ENCODE measurements around the gene MST1. TPM values are rescaled to one million over a fixed set of nuclear protein-coding genes. Genes with fewer than 3 reads are reported as not detected.
A peak's percentile ranks its signal among the peaks of the same experiment; 100 is the strongest.

Gene MST1
- total RNA-seq, 1 experiment from 2014 or later = 3.4 TPM

DNA sequence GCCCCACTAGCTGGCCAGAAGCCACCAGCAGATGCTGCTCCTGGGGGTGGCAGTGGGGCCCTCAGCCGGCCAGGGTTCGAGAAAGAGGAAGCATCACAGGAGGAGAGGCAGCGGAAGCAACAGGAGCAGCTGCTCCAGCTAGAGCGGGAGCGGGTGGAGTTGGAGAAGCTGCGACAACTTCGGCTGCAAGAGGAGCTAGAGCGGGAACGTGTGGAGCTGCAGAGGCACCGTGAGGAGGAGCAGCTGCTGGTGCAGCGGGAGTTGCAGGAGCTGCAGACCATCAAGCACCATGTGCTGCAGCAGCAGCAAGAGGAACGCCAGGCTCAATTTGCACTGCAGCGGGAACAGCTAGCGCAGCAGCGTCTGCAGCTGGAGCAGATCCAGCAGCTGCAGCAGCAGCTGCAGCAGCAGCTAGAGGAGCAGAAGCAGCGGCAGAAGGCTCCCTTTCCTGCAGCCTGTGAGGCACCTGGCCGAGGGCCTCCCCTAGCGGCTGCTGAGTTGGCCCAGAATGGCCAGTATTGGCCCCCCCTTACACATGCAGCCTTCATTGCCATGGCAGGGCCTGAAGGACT, 32.6 kb downstream of the MST1 start:
- no peak for DNase-seq (ENCODE audit: low read depth)

DNA sequence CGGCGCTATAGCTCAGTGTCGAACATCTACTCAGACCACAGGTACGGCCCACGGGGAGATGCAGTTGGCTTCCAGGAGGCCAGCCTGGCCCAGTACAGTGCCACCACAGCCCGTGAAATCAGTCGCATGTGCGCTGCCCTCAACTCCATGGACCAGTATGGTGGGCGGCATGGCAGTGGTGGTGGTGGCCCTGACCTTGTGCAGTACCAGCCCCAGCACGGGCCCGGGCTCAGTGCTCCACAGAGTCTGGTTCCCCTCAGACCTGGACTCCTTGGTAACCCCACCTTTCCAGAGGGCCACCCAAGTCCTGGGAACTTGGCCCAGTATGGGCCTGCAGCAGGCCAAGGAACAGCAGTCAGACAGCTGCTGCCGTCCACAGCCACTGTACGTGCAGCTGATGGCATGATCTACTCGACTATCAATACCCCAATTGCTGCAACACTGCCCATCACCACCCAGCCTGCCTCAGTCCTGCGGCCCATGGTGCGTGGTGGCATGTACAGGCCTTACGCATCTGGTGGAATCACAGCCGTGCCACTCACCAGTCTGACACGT, 33.5 kb downstream of the MST1 start:
- DNase-seq (ENCODE audit: low read depth) = no peak

DNA sequence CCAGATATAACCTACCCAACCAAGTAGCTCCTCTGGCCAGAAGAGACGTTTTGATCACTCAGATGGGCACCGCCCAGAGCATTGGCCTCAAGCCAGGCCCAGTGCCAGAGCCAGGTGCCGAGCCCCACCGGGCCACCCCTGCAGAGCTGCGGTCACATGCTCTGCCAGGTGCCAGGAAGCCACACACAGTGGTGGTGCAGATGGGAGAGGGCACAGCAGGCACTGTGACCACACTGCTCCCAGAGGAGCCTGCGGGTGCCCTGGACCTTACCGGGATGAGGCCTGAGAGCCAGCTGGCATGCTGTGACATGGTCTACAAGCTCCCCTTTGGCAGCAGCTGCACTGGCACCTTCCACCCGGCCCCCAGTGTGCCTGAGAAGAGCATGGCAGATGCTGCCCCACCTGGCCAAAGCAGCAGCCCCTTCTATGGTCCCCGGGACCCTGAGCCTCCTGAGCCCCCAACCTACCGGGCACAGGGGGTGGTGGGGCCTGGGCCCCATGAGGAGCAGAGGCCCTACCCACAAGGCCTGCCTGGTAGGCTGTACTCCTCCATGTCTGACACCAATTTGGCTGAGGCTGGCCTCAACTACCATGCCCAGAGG, 34.2 kb downstream of the MST1 start:
- DNase-seq (ENCODE audit: low read depth) = no peak

DNA sequence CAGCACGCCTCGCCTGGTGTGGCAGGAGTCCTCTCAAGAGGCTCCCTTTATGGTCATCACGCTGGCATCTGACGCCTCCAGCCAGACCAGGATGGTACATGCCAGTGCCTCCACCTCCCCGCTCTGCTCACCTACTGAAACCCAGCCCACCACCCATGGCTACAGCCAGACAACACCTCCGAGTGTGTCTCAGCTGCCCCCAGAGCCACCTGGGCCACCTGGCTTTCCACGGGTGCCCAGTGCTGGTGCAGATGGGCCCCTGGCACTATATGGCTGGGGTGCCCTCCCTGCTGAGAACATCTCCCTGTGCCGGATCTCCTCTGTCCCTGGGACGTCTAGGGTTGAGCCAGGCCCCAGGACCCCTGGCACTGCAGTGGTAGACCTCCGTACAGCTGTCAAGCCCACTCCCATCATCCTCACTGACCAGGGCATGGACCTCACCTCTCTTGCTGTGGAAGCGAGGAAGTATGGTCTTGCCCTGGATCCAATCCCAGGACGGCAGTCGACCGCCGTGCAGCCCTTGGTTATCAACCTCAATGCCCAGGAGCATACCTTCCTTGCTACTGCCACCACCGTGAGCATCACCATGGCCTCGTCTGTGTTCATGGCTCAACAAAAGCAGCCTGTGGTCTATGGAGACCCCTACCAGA, 35.0 kb downstream of the MST1 start:
- DNase-seq (ENCODE audit: low read depth) = no peak

DNA sequence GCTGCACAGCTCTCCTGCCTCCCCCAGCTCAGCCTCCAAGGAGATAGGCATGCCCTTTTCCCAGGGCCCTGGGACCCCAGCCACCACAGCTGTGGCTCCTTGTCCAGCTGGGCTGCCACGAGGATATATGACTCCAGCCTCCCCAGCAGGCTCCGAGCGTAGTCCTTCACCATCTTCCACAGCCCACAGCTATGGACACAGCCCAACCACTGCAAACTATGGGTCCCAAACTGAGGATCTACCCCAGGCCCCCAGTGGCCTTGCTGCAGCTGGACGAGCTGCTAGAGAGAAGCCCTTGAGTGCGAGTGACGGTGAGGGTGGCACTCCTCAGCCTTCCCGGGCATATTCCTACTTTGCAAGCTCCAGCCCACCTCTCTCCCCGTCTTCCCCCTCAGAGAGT, 35.7 kb downstream of the MST1 start:
- no peak for DNase-seq (ENCODE audit: low read depth)

DNA sequence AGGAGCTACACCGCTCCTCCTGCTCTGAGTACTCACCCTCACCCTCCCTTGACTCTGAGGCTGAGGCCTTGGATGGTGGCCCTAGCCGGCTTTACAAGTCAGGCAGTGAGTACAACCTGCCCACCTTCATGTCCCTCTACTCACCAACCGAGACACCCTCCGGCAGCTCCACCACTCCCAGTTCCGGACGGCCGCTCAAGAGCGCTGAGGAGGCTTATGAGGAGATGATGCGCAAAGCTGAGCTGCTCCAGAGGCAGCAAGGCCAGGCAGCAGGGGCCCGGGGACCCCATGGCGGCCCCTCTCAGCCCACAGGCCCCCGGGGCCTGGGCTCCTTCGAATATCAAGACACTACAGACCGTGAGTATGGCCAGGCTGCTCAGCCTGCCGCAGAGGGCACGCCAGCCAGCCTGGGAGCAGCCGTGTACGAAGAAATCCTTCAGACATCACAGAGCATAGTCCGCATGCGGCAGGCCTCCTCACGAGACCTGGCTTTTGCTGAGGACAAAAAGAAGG, 36.3 kb downstream of the MST1 start:
- DNase-seq (ENCODE audit: low read depth) = no peak

DNA sequence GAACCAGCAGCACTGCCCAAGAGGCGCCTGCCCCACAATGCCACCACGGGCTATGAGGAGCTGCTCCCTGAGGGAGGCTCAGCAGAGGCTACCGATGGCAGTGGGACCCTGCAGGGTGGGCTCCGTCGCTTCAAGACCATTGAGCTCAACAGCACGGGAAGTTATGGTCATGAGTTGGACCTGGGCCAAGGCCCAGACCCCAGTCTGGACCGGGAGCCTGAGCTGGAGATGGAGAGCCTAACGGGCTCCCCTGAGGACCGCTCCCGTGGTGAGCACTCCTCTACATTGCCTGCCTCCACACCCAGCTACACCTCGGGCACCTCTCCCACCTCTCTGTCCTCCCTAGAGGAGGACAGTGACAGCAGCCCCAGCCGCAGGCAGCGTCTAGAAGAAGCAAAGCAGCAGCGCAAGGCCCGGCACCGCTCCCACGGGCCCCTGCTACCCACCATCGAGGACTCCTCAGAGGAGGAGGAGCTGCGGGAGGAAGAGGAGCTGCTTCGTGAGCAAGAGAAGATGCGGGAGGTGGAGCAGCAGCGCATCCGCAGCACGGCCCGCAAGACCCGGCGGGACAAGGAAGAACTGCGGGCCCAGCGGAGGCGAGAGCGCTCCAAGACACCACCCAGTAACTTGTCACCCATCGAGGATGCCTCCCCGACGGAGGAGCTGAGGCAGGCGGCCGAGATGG, 36.9 kb downstream of the MST1 start:
- DNase-seq (ENCODE audit: low read depth) = no peak

DNA sequence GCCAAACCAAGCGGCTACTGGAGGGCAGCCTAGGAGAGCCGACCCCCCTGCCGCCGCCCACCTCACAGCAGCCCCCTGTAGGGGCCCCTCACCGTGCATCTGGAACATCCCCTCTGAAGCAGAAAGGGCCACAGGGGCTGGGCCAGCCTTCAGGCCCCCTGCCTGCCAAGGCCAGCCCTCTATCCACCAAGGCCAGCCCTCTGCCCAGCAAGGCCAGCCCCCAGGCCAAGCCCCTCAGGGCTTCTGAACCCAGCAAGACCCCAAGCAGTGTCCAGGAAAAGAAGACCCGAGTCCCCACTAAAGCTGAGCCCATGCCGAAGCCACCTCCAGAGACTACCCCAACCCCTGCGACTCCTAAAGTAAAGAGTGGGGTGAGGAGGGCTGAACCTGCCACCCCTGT, 38.6 kb downstream of the MST1 start:
- no peak for DNase-seq (ENCODE audit: low read depth)

DNA sequence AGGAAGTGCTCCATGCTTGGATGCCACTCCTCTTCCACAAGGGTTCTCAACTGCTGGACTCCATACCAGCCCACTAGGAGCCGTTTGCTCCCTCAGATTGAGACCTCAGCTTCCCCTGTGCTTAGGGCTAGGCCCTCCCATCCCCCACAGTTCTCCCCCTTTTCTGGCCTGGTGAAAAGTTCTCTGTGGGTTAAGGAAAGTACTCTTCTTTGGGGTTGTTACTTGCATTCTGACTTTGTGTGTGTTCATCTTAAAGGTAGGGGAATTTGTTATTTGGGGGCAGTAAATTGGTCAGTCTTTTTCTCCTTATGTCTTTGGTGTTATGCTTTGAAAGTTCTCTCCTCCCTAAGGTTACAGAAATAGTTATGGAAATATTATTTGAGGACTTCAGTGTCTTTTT, 39.1 kb downstream of the MST1 start:
- no peak for DNase-seq (ENCODE audit: low read depth)

DNA sequence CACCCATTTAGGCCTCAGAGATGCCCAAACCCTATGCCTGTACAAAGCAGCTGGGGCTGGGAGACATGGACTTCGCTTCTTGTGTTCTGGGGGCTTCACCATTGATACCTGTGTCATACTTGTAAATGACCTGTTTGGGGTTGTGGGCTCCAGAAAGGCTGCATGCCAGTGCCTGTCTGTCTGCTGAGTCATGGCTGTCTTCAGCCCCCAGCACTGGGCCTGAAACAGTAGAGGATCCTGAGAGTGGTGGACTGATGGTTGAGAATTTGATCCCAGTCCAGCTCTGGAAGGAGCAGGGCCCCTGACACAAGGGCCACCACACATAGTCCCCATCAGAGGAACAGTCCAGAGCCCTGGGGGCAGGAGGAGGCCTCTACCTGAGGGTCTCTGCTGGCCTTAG, 39.7 kb downstream of the MST1 start:
- no peak for DNase-seq (ENCODE audit: low read depth)

DNA sequence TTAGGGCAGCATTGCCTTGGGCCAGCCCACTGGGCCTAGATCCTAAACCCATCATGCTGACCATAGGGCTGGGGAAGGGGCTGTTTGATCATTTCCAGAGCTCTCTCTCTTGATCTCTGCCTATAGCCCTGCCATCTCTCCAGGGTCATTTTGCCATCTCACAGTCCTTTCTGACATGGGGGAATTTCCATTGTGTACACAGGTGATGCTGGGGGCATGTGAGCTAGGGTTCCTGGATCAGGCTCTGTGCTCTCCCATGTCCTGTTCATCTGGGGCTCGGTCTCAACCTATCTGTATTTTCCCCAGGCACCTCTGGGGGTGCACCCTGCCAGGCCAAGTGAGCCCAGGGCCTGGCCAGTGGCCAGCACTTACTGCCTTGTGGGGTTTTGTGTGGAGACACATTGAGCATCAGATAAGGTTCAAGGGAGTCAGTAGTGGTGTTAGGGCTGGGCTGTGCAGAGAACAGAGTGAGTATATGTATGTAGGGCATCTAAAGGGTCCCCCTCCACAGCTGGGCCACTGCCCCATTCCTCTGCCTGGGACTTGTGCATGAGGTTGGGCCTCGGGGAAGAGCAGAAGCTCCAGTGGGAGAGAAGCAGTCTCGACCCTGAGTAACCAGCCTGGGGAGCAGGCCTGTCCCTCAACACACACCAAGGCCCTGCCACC, 40.8 kb downstream of the MST1 start:
- DNase-seq (ENCODE audit: low read depth) = no peak

DNA sequence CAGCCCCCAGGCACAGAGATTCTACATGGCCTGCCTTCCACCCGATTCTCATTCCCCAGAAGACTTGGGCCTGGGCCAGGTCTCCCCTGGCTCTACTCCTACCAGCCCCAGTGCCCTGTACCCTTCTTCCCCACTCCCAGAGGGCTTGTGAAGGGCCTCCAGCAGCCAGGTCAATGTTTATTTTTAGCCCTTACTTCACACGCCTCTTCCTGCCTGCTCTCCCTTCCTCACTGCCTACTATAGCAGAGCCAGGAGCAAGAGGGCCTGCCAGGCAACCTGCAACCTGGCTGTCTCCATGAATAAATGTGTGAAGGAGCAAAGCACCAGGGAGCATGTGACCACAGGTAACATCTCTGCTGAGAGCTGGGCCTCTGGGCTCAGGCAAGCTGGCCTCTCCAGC, 41.5 kb downstream of the MST1 start:
- no peak for DNase-seq (ENCODE audit: low read depth)

DNA sequence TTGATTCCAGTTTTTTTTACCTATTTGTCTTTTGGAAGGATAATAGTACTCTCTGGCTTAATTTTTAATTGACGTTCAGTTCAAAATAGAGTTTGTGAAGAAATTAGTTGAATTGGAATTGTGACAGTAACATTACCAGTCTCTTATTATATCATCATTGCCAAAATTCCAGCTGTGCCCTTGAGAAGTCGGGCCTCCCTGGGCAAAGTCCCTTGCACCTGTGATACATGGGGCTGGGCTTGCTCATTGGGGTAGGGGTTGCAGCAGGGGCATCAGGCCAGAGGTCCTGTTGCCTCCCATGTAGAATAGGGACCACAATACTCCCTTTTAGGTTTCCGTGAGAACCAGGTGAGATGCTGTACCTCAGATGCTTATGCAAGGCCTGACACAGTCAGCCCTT, 43.0 kb downstream of the MST1 start:
- DNase-seq (ENCODE audit: low read depth) = no peak

DNA sequence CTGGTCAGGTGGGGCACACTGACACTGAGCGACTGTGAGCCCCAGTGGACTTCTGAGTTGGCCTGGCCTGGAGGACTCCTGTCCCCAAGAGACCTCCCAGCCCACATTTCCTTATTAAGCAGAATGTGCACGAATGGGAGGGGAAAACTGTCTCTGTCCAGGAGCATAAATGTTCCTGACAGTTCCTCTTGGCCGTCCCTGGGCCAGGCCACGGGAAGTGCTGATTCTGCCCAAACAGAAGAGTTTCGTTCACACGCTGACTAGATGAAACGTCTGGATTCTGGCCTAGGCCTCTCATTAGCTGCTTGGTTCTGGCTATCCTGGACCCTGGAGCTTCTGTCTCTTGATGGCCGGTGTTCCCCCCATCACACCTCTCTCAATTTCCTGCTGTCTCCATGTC, 44.6 kb downstream of the MST1 start:
- DNase-seq (ENCODE audit: low read depth) = no peak

DNA sequence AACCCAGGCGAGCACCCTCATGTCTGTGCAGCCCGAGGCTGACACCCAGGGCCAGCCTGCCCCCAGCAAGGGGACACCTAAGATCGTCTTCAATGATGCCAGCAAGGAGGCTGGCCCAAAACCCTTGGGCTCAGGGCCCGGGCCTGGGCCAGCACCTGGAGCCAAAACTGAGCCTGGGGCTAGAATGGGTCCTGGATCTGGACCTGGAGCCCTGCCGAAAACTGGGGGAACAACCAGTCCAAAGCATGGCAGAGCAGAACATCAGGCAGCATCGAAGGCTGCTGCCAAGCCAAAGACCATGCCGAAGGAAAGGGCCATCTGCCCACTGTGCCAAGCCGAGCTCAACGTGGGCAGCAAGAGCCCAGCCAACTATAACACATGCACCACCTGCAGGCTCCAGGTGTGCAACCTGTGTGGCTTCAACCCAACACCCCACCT, 46.5 kb downstream of the MST1 start:
- no peak for DNase-seq (ENCODE audit: low read depth)

DNA sequence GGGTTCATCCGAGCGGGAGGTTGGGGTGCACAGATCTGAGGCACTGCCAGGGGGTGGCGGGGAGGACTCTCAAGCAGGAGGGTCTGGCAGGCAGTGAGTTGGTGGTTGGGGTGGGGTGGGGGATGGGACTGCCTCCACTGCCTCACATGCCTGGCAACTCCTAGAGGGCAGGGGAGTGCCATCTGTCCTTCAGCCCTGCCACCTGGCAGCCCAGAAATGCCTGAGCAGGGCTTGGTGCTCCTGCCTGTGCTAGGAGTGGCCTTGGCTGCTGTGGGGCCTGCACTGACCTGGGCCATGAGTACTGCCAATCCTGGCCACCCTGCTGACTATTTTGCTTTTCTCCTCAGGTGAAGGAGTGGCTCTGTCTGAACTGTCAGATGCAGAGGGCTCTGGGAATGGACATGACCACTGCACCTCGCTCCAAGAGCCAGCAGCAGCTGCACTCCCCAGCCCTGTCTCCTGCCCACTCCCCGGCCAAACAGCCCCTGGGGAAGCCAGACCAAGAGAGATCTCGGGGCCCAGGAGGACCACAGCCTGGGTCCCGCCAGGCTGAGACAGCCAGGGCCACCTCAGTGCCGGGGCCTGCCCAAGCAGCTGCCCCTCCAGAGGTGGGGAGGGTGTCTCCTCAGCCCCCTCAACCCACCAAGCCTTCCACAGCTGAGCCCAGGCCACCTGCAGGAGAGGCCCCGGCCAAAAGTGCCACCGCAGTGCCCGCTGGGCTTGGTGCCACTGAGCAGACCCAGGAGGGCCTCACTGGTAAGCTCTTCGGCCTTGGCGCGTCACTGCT, 47.2 kb downstream of the MST1 start:
- DNase-seq (ENCODE audit: low read depth) = no peak

DNA sequence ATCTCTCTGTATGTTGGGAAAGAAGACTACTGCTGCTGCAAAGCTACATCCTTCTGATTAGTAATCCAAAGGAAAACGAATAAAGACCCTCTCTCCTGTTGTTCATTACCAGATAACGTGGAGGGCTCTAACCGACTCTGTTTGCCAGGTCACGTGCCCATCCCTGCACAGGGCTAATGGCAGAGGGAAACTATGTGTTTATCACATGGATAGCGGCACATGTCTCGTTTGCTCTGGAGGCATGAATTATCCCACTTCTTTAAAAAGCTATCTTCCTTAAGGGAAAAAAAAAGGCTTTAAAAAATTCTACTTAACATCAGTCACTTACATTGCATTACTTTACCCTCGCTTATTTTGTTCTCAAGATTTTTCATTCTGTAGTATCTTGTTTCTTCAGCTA, 48.0 kb downstream of the MST1 start:
- no peak for DNase-seq (ENCODE audit: low read depth)

DNA sequence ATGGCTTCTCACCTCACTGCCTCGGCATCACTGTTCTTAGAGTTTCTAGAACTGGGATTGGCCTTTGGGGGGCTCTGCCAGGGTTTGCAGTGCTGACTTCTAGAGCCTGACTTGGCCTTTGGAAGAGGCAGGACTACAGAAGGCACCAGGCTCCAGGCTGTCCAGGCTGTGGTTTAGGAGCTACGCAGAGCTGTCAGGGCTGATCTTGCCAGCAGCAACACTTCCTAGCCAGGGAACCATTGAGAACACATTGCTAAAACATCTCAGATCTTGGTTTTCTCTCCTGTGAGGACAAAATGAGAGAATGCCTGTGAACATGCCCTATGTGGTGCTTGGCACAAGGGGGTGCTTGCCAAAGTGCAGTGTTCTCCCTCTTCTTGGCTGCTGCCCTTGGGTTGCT, 49.7 kb downstream of the MST1 start:
- DNase-seq (ENCODE audit: low read depth) = no peak

DNA sequence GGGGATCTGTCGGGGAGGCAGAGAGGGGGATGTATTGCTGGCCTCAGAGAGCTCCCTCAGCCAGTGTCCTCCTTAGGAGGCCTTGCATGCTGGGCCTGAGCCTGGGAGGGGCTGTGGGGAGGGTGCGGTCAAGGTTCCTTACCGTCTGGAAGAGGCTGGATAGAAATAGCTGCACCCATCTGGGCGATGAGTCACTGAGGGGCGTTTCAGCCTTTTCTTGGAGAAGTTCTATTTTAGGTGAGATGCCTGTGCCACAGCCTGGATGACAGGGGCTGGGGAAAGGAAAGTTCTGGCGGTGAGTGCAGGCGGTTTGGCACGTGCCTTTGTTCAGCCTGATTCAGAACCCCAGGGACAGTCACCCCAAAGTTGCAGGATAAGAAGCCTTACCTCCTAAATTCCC, 50.8 kb downstream of the MST1 start:
- DNase-seq (ENCODE audit: low read depth) = peak; percentile 89

DNA sequence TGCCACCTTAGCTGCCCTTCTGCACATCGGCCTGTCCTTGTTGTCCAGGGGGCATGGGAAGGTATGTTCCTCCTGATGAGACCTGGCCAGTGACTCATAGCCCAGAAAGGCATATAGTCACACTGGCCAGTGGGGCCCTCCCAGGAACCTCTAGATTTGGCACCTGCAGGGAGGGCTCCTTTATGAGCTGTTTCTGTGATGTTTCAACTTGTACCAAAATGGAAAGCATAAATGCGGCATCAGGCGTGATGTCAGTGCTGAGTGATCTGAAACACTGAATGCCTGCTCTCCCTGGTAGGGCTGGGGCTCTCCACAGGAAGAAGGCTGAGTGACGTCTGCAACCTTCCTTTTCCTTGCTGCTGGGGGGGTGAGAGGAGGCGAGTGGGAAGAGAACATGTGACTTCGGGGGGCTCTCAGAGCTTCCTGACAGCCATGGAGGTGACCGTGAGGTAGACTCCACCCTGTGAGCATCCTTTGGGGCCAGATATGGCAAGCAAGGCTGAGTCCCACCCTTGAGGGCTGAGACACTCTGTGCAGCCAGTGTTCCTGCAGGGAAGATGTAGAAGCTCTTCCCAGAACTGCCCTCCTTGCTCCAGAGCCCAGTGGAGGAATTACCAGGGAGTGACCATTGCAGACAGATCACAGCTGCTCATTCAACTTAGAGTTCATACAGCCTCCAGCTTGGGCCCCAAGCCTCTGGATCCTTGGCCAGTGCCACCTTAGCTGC, 52.2 kb downstream of the MST1 start:
- no peak for DNase-seq (ENCODE audit: low read depth)

DNA sequence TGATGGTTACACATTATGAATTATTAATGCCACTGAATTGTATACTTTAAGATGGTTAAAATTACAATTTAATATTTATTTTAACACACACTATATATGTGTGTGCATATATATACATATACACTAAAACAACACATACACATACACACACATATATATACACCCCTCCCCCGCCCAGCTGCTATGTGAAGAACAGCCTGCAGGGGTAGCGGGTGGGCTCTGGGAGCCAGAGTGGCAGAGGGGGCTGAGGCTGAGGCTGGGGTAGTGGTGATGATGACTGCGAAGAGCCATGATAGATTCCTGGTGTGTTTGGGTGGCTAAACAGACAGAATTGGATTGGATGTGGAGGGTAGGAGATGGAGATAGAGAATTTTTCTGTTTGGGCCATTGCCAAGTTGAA, 54.5 kb downstream of the MST1 start:
- no peak for DNase-seq (ENCODE audit: low read depth)

Measured in RPMI7951 (cell line).